Stimulated activated CD8-positive, alpha-beta memory T cell treated with anti-CD3 and anti-CD28 coated beads, Interleukin-15, amount 100 ng/mL, for 24 hours (primary cell): Measurements from ENCODE around the gene CPNE2.
A peak's percentile ranks its signal among the peaks of the same experiment; 100 is the strongest.
"Not testable (repeated sequence)": the region's sequence is repeated elsewhere in the genome, so short reads cannot be mapped to it uniquely, and the experiment has no call there.

Experiments
- DNase-seq: peaks from one replicate; pipeline ENCODE4 v3.0.0-alpha.2; 2020; ENCODE audit warnings: low read depth

Gene CPNE2

DNA sequence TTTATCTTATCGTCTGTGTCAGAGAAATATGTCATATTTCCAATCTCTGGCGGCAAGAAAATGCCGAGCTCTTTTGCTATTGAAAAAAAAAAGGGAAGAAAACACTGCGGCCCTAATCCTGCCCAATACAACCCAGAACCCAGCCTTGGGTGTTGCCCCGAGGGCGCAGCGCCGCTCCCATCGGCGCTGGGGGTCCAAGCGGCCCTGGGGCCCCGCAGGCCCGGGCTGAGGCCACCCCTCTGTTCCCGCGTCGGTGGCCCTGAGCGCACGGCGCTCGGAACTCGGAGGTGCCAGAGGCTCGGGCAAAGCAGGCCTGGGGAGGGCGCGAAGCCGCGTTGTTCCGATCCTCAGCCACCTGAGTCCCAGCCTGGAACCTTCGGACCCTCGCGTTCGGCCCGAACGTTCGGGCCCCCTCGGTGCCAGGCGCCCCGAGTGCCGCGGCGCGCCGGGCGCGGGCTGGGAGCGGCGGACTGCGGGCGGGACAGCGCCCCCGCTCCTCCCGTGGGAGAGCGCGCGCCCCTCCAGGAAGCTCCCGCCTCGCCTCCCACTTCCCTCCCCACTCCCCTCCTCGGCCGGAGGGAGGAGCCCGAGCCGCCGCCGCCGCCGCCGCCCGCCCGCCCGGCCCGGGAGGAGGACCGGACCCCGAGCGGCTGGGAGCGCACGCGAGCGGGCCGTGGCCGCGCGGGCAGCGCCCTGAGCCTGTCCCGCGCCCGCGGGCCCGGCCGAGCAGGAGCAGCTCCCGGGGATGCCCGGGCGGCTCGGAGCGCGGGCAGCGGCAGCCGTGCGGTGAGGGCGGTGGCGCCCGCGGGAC is at the start of gene CPNE2:
Gene CPNE2, plus strand, starts transcription at position 609 of the 811 bp plus-strand sequence. CDS start 18,160 bp downstream, outside the sequence.
- DNase-seq: peak; percentile 10

DNA sequence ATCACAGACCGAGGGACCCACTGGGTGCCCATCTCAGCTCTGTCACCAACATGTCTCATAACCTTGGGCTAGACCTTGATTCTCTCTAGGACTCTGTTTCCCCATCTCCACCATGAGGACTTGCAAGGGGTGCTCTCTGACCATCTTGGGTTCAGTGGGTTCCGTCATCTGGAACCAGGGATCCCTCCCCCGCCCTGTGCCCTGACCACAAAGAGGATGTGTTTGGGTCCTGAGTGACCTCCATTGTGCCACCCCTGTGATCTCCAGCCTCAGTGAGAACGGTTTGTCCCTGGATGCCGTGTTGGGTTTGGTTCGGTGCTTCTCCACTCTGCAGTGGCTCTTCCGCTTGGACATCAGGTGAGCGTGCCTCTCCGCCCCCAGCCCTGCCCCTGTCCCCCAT is 49.1 kb upstream of the CPNE2 start:
- no peak for DNase-seq

DNA sequence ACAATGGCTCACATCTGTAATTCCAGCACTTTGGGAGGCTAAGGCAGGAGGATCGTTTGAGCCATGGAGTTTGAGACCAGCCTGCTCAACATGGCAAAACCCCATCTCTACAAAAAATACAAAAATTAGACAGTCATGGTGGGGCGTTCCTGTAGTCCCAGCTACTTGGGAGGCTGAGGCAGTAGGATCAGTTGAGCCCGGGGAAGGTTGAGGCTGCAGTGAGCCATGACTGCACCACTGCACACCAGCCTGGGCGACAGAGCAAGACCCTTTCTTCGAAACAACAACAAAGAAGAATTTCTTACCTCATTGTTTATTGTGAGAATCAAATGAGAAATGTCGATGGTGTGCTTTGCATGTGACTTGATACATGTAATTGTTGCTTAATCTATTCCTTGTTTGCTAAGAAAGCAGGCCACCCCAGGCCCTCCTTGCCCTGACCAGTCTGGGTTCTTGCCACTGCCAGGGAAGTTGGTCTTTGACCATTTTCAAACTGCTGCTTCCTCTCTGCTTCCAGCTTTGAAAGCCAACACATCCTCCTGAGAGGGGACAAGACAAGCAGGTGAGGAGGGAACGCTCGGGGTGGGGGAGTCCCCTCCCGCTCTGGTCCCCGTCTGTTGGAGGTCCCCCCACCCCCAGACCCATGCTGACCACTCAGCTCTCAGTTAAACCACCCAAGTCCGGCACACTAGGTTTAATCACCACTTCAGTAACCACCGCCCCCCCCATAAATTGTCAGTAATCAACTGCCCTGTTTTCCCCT is 47.3 kb upstream of the CPNE2 start:
- no peak for DNase-seq

DNA sequence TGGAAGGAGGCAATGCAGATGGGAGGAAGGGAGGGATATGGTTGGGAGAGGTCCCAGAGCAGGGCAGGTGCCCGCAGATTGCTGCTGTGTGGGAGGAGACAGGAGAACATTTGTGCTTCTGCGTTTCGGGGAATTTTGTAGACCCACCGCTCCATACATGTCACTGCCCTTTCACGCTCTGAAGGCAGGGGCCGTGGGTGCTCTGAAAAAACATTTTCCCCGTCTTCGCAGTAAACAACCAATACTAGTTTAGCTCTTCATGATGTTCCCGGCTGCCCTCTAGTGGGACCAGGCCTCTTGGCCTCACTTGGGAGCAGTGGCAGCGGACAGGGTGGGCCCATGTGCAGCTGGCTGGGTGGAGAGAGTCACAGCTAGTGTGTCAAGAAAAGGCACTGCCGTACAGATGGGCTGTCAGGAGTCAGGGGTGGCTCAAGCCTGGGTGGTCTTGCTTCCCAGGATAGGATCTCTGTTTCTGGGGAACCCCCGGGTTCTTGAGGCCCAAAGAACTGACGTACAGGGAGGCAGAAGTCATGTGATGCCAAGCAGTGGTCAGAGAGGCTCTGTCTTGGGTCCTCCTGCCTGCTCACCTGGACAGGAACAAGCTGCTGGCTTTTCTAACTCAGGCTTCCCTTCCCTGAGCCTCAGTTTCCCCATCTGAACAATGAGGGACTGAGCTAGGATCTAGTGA is 46.5 kb upstream of the CPNE2 start:
- no peak for DNase-seq

DNA sequence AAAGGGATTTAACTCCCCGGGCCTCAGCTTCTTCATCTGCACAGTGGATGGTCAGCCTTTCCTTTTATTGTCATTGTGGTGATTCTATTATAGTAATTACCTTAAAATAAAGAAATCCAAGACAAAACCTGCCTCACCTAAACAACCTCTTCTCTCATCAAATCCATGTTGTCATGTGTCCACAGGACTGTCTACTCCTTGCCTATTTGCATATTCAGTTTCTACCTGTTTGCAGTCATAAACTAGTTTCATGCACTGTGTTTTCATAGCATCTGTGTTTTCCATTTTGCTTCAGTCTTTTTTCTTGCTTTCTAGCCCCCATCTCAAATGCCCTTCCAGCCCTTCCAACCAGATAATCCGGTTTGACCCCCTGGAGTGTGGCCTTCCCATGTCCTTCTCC is 44.3 kb upstream of the CPNE2 start:
- DNase-seq: no peak

DNA sequence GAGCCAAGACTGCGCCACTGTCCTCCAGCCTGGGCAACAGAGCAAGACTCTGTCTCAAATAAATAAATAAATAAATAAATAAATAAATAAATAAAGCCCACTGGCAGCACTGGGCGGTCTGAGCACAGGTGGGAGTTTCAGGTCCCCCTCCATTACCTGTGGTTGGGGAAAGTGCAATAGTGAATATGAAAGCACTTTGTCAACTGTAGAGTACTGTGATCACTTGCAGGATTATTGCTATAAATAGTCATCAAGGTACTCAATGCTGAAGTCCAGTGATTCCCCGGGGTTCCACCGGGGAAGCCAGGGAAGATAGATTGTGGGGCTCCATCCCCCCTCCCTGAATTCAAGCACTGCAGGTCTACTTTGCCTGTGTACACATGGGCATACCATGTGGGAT is 42.7 kb upstream of the CPNE2 start:
- DNase-seq: no peak

DNA sequence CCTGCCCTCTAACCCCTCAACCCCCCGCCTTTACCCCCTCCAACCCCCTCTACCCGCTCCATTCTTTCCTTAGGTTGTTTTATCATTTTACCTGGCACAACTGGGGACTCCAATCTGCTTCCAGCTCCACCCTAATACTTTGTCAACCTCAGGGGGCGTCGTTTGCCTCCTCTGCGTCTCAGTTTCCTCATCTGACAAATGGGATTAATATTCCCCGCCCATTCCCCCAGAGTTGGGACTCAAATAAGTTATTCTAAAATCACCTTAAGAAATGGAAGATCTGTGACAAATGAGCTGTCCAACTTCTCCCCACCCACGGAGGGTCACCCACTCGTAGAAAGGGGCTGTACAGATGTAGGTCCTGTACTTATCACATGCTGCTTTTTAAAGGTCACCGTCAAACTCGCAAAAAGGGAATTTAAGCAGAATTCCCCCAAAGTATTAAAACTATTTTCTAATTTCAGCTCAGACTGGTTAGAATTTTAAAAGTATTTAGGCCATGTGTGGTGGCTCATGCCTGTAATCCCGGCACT is 40.6 kb upstream of the CPNE2 start:
- no peak for DNase-seq

DNA sequence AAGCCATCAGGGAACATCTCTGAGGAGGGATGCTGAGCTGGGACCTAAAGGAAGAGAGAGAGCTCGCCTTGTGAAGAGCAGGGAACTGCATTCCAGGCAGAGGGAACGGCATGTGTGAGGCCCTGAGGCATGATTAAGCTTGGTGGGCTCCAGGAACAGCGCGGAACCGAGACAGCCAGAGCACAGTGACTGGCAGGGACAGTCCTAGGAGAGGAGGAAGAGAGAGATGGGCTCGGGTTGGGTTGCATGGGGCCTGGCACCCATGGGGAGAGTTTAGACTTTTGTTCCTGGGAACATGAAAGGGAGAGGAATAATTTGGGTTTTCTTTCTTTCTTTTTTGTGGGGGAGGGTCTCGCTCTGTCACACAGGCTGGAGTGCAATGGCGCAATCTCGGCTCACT is 39.2 kb upstream of the CPNE2 start:
- DNase-seq: no peak

DNA sequence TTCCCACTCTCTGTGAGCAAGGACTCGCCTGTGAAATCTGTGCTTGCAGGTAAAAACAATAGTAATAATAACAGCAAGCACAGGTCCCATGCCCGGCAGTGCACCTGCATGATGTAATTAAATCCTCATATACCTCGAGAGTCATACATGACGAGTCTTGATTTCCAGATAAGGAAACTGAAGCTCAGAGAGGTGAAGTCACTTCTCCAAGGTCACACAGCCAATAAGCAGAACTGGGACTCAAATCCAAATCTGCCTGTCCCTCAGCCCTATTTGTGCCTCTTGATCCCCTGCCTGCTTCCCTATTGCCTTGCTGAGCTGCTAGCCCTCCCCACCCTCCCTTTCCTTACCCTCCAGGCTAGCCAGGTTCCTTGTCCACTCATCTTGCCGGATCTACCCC is 38.0 kb upstream of the CPNE2 start:
- DNase-seq: no peak

DNA sequence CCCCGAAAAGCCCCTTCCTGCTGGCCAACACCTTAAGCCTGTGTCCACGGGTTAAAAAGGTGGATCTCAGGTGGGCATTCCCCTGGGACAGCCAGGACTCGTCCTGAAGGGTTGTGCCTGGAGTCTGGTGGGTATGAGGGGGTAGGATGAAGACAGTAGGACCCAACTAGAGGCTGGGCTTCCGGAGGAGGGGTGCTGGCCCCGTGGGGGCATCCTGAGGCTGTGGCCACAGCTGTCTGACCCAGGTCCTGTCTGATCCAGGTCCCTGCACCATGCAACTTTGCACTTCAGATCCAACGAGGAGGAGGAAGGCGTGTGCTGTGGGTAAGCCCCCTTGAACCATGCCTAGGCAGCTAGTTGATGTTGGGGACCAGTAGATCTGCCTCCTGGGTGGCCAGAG is 37.6 kb upstream of the CPNE2 start:
- DNase-seq: no peak

DNA sequence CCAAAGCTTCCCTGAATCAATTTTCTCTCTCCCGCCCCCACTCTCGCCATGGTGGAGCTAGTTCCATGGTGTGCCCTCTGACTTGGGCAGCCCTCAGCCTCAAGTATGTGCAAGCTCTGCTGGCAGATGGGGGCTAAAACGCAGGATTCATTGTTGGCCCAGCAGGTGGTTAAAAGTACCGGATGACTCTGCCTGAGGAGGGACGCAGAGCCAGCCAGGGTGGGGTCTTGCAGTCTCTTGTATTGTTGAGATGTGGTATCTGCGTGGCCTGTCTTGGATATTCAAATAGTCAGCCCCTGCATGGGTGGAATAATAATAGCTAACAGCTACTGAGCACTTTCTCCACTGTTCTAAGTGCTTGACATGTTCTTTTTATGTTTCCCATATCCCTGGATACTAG is 36.7 kb upstream of the CPNE2 start:
- DNase-seq: no peak

DNA sequence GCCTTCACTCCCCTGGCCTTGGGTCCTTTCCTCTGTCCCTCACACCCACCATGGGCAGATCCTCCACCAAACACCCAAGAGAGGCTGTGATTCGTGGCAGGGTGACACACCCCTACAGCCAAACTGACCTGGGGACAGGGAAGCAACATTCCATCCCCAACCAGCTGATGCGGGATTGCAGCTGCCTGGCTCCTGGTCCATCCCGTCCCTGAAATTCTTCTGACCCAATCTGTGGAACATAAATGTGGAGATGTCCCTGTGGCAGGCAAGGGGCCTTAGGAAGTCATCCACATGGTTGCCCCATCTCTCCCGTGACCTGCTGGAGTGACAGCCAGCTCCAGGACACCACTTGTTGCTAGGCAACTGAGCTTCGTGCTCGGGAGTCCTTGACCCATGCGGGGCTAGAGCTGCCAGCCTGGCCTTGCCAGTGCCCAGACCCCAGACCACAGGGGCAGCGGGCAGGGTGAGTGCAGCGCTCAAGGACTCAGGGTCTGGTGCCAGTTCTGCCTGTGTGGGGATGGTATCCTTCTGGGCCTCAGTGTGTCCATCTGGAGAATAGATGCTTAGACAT is 34.0 kb upstream of the CPNE2 start:
- no peak for DNase-seq

DNA sequence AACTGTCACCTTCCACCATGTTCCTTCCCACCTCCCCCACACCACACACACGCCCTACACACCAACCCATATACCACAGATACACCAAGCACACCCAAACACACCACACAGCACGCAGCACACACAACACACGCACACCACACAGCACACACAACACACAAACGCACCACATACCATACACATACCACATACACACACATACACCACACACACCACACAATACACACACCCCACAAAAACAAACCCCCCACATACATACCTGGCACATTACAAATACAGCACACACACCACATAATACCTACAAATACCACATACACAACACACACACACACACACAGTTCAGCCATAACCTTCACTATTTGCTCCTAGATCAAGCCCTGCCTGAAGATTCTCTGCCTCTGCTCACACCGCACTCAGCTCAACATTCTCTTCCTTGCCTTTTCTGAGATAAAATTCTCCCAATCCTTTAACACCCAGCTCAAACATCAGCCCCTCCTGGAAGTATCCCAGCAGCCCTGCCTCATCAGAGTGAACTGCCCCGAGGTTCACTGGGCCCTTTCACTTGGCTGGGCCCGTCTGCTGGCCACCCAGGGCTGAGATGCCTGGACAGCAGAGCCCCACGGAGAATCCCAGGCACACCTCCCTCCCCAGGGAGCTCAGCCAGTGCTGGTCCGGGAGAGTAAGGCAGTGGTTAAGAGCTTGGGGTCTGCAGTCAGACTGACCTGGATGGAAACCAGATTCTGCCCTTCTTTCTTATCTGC is 31.9 kb upstream of the CPNE2 start:
- DNase-seq: no peak

DNA sequence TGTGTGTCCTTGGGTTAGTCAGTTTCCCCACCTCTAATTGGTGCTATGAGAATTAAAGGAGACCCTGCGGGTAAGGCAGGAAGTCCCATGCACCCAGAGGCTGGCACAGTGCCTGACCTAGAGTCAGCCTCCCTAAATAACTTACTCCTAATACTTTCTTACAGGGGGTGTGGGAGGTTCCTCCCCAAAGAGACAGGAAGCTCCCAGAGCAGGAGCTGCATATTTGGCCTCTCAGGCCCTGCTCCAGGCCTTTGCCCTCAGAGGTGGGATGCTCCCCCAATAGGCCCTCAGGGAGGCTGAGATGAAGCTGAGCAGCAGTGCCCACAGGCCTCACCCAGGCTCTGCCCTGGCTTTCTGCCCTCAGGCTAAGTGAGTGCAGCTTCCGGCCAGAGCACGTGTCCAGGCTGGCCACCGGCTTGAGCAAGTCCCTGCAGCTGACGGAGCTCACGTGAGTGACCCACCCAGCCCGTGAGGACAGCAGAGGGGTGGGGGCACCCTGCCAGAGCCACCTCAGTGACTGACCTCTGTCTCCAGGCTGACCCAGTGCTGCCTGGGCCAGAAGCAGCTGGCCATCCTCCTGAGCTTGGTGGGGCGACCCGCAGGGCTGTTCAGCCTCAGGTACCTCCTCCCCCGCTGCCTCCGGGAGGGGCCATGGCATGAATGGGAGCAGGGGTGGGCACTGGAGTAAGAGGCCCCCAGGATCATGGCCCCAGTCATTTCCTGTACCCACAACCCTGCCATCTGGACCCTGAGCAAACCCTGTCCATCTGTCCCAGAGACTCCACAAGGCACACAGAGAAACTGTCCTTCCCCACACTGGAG is 31.1 kb upstream of the CPNE2 start:
- no peak for DNase-seq

DNA sequence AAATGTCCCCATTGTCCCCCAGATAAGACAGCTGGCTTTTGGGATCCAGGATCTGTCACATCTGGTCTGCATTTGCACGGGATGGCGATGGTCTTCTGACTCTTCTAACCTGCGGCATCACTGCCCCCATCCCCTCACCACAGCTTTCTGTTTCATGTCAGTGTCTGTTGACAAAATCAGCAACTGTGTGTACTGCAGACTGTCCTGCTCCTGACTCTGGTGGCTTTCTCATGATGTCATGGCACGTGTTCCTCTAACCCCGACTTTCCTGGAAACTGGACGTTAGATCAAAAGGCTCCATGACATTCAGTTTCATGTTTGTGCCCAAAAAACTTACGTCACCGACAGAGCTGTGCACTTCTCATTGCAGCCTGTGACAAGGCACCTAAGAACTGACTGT is 30.1 kb upstream of the CPNE2 start:
- DNase-seq: no peak

DNA sequence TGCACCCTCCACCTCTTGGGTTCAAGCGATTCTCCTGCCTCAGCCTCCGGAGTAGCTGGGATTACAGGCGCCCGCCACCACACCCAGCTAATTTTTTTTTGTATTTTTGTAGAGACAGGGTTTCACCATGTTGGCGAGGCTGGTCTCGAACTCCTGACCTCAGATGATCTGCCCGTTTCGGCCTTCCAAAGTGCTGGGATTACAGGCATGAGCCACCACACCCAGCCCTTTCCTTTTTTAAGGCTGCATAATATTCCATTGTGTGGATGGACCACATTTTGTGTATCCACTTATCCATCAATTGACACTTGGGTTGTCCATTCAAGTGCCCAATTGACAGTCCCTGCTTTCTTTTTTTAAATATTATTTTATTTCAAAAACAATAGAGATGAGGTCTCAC is 29.2 kb upstream of the CPNE2 start:
- DNase-seq: not testable (repeated sequence)

DNA sequence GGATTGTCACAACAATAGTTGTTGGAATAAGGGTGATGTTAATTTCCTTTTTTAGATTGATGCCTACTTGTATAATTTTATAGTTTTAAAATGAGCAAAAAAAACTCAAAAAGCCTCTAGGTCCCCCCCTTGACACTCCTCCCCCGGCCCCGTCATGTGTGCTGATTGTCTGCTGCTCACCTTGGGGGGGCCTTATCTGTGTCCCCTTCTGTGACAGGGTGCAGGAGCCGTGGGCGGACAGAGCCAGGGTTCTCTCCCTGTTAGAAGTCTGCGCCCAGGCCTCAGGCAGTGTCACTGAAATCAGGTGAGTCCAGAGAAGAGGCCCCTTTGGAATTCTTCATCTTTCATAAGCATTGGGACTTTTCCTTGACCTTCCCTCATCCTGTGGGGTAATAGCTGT is 27.4 kb upstream of the CPNE2 start:
- no peak for DNase-seq

DNA sequence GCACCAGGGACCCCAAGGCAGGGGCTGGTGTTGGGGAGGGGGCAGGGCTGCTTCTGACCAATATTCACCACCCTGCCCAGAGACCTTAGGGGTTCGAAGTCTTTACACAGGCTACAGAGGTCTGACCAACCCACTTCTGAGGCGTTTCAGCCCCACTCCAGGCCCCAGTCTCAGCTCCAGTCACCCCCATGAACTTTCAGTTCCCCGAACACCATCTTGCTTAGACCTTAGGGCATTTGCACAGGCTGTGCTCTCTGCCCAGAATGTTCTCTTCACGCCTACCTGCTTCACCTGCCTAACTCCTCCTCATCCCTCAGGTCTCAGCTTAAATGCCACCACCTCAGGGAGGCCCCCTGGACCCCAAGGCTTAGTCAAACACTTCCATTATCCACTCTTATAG is 25.8 kb upstream of the CPNE2 start:
- DNase-seq: no peak

DNA sequence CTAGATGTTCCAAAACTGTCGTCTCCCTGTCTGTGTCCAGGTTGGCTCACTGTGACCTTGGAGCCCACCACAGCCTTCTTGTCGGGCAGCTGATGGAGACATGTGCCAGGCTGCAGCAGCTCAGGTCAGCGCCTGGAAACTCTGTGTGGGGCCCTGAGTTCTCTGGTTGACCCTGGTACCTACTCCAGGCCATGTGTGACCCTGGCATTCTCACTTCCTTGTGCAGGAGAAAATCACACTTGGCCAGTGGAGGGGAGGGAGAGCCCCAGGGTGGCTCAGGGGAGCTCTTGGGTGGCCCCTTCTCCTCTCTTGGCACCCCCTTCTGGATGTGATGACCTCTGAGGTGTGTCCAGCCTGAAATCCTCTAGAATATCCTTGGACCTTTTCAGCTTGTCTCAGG is 25.0 kb upstream of the CPNE2 start:
- DNase-seq: no peak

DNA sequence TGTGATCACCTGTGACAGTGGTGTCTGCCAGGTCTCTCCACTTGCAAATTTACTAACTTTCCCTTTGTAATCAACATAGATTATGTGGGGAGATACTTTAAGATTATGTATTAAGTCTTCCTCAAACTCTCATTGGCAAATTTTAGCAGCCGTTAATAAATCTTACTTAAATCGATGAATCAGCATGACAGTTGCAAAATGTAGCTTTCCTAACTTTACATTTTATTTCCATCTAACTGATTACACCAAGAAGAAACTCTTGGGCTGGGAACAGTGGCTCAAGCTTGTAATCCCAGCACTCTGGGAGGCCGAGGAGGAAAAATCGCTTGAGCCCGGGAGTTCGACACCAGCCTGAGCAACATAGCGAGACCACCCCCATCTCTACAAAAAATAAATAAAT is 23.3 kb upstream of the CPNE2 start:
- DNase-seq: no peak
